H1 (cell line): Measurements from ENCODE around the gene CHSY1. TPM values are rescaled to one million over a fixed set of nuclear protein-coding genes. Genes with fewer than 3 reads are reported as not detected.

ENCODE experiments used
- CTCF ChIA-PET: fragments of 300-600 bp; sonication (Branson Sonifier 250); formaldehyde crosslinking; loops from one replicate; lab custom pipeline; 2021; ENCODE audit not compliant: partially characterized antibody; lab: Charles Lee
- POLR2A ChIA-PET: fragments of 300-600 bp; sonication (Branson Sonifier 250); formaldehyde crosslinking; loops from one replicate; lab custom pipeline; 2021; ENCODE audit warnings: inconsistent platforms; ENCODE audit not compliant: partially characterized antibody; lab: Charles Lee
- DNase-seq, 2 experiments: peaks; one replicate each; pipeline versions ENCODE4 v3.0.0 to v3.0.0-alpha.2; 2010 to 2022; ENCODE audit warnings: low spot score in 2 of 2, low read depth in 1 of 2, mixed read lengths in 1 of 2
- FAIRE-seq: peaks from 2 replicates; lab custom pipeline; 2011; peaks lifted over from hg19 to GRCh38; lab: Jason Lieb, UNC
- H2AFZ ChIP-seq: 2 replicates; pipeline ENCODE4 v1.8.1; 2012; ENCODE audit warnings: low read length, inconsistent platforms
- H2AK5ac ChIP-seq: 2 replicates; pipeline ENCODE4 v1.6.1; 2013; ENCODE audit warnings: low read depth, low read length
- H2BK120ac ChIP-seq: replicated peaks from 2 replicates; pipeline ENCODE3; 2013; ENCODE audit warnings: low read depth, low read length, inconsistent platforms
- H2BK12ac ChIP-seq: 2 replicates; pipeline ENCODE4 v1.6.1; 2013; ENCODE audit warnings: low read depth, low read length
- H2BK15ac ChIP-seq: 2 replicates; pipeline ENCODE4 v1.6.1; 2013; ENCODE audit warnings: low read length
- H2BK20ac ChIP-seq: 2 replicates; pipeline ENCODE4 v1.6.1; 2013; ENCODE audit warnings: low read length
- H2BK5ac ChIP-seq: 2 replicates; pipeline ENCODE4 v1.6.1; 2013; ENCODE audit warnings: low read depth, low read length
- H3K14ac ChIP-seq: 2 replicates; pipeline ENCODE4 v1.6.1; 2013; ENCODE audit warnings: inconsistent platforms; ENCODE audit not compliant: insufficient read length
- H3K18ac ChIP-seq: 2 replicates; pipeline ENCODE4 v1.6.1; 2013; ENCODE audit warnings: low read length; ENCODE audit errors: extremely low read depth
- H3K23ac ChIP-seq: 2 replicates; pipeline ENCODE4 v1.6.1; 2013; ENCODE audit warnings: inconsistent platforms; ENCODE audit not compliant: insufficient read length
- H3K23me2 ChIP-seq: 2 replicates; pipeline ENCODE4 v1.6.1; 2013; ENCODE audit warnings: low read depth, low read length
- H3K27ac ChIP-seq: 2 replicates; pipeline ENCODE4 v1.6.1; 2011; ENCODE audit warnings: low read depth, low read length, inconsistent platforms
- H3K27me3 ChIP-seq, 4 experiments: replicated peaks in 1 of 4; 1 replicate in 1 of 4; 2 replicates in 3 of 4; pipeline versions ENCODE4 v1.6.1 to v1.8.1; 2011 to 2013; ENCODE audit warnings: low read length in 3 of 4, mild to moderate bottlenecking in 3 of 4, inconsistent platforms in 2 of 4, mixed read lengths in 2 of 4, moderate library complexity in 1 of 4; ENCODE audit not compliant: control insufficient read depth in 3 of 4, insufficient read depth in 3 of 4; ENCODE audit errors: extremely low read depth in 1 of 4
- H3K36me3 ChIP-seq, 4 experiments: 2 replicates each; pipeline versions ENCODE4 v1.6.1 to v1.8.1; 2011 to 2013; ENCODE audit warnings: mild to moderate bottlenecking in 4 of 4, low read length in 3 of 4, moderate library complexity in 2 of 4, control low read depth in 1 of 4, inconsistent platforms in 1 of 4; ENCODE audit not compliant: insufficient read depth in 4 of 4, control insufficient read depth in 2 of 4
- H3K4ac ChIP-seq: replicated peaks from 2 replicates; pipeline ENCODE3; 2013; ENCODE audit warnings: low read length, low read depth, mixed read lengths, inconsistent platforms; ENCODE audit not compliant: insufficient read length
- H3K4me1 ChIP-seq, 4 experiments: replicated peaks in 1 of 4; 1 replicate in 1 of 4; 2 replicates in 3 of 4; pipeline versions ENCODE4 v1.6.1 to v1.8.1; 2011 to 2013; ENCODE audit warnings: low read length in 3 of 4, inconsistent platforms in 2 of 4, mixed read lengths in 1 of 4; ENCODE audit not compliant: insufficient read depth in 4 of 4, control insufficient read depth in 3 of 4
- H3K4me2 ChIP-seq, 2 experiments: 2 replicates each; pipeline versions ENCODE4 v1.6.1 to v1.8.1; 2011 to 2013; ENCODE audit warnings: low read depth in 2 of 2, low read length in 2 of 2, control low read depth in 1 of 2, inconsistent platforms in 1 of 2, mild to moderate bottlenecking in 1 of 2; ENCODE audit not compliant: insufficient read depth in 1 of 2
- H3K4me3 ChIP-seq, 4 experiments: fragments of 200-600, 300-600 bp in 1 of 4; sonication (generic), shearing (Covaris generic), sonication (Bioruptor Twin) in 1 of 4; 2 replicates each; pipeline versions ENCODE4 v1.5.1 to v1.8.1; 2011 to 2016; ENCODE audit warnings: low read length in 4 of 4, low read depth in 3 of 4, control low read depth in 2 of 4, inconsistent platforms in 2 of 4, mild to moderate bottlenecking in 2 of 4, mixed read lengths in 1 of 4, moderate library complexity in 1 of 4; ENCODE audit not compliant: insufficient read depth in 2 of 4; ENCODE audit errors: extremely low read depth in 1 of 4
- H3K56ac ChIP-seq: replicated peaks from 2 replicates; pipeline ENCODE3; 2013; ENCODE audit warnings: low read depth, mild to moderate bottlenecking, mixed read lengths, low read length, inconsistent platforms; ENCODE audit not compliant: insufficient read length
- H3K79me1 ChIP-seq: 2 replicates; pipeline ENCODE4 v1.6.1; 2013; ENCODE audit warnings: low read depth, low read length, control low read depth
- H3K79me2 ChIP-seq, 2 experiments: 2 replicates each; pipeline versions ENCODE4 v1.6.1 to v1.8.1; 2012 to 2013; ENCODE audit warnings: low read length in 2 of 2, mild to moderate bottlenecking in 2 of 2, inconsistent platforms in 1 of 2; ENCODE audit not compliant: insufficient read depth in 2 of 2, control insufficient read depth in 1 of 2
- H3K9ac ChIP-seq, 4 experiments: replicated peaks in 1 of 4; 1 replicate in 1 of 4; 2 replicates in 3 of 4; pipeline versions ENCODE4 v1.6.1 to v1.8.1; 2011 to 2013; ENCODE audit warnings: low read depth in 3 of 4, low read length in 3 of 4, control low read depth in 2 of 4, mild to moderate bottlenecking in 2 of 4, moderate library complexity in 2 of 4, inconsistent platforms in 1 of 4; ENCODE audit errors: extremely low read depth in 1 of 4
- H3K9me3 ChIP-seq, 2 experiments: 2 replicates each; pipeline versions ENCODE4 v1.6.1 to v1.8.1; 2012 to 2013; ENCODE audit warnings: mild to moderate bottlenecking in 2 of 2, moderate library complexity in 2 of 2, control low read depth in 1 of 2, inconsistent platforms in 1 of 2, low read depth in 1 of 2, low read length in 1 of 2, mixed read lengths in 1 of 2; ENCODE audit not compliant: insufficient read depth in 2 of 2
- H4K20me1 ChIP-seq, 2 experiments: replicated peaks in 1 of 2; 2 replicates each; pipeline versions ENCODE3 to v1.8.1; 2011 to 2013; ENCODE audit warnings: inconsistent platforms in 2 of 2, low read length in 2 of 2, mild to moderate bottlenecking in 1 of 2; ENCODE audit not compliant: insufficient read depth in 2 of 2, control insufficient read depth in 1 of 2
- H4K5ac ChIP-seq: 2 replicates; pipeline ENCODE4 v1.6.1; 2013; ENCODE audit warnings: low read length, low read depth, mixed read lengths, inconsistent platforms; ENCODE audit not compliant: insufficient read length
- H4K8ac ChIP-seq: 2 replicates; pipeline ENCODE4 v1.8.0; 2013; ENCODE audit warnings: mild to moderate bottlenecking, moderate library complexity, low read length, inconsistent platforms; ENCODE audit not compliant: insufficient read depth; ENCODE audit errors: extremely low read depth
- H4K91ac ChIP-seq: replicated peaks from 2 replicates; pipeline ENCODE3; 2013; ENCODE audit warnings: low read length, mixed read lengths, inconsistent platforms; ENCODE audit not compliant: insufficient read length
- ASH2L ChIP-seq: fragments of 200-600, 300-600 bp; sonication (generic); IDR thresholded peaks from one replicate; pipeline ENCODE4 v1.7.1; 2017; ENCODE audit warnings: low read length
- BACH1 ChIP-seq: IDR thresholded peaks from 2 replicates; pipeline ENCODE4 v1.6.1; 2012; ENCODE audit warnings: low read length, improper control_type of control experiment
- CHD2 ChIP-seq: IDR thresholded peaks from 2 replicates; pipeline ENCODE4 v1.6.1; 2012; ENCODE audit warnings: low read length, improper control_type of control experiment
- SIN3A ChIP-seq, 2 experiments: IDR thresholded peaks in 1 of 2; conservative IDR thresholded peaks in 1 of 2; 2 replicates each; pipeline ENCODE4 v1.6.1; 2011 to 2012; ENCODE audit warnings: low read length in 2 of 2, improper control_type of control experiment in 1 of 2, low read depth in 1 of 2, mild to moderate bottlenecking in 1 of 2
- SP2 ChIP-seq: IDR thresholded peaks from 2 replicates; pipeline ENCODE4 v1.6.1; 2012; ENCODE audit warnings: mild to moderate bottlenecking, low read length, inconsistent platforms
- TCF12 ChIP-seq: IDR thresholded peaks from 2 replicates; pipeline ENCODE4 v1.6.1; 2011; ENCODE audit warnings: low read depth, mild to moderate bottlenecking, low read length
- WGBS, 2 experiments: shearing (Covaris generic) in 1 of 2; methylation state at CpG; one replicate each; pipeline versions ENCODE4 v1.1.6 to v1.1.7; 2013 to 2015; ENCODE audit warnings: low lambda C conversion rate in 2 of 2, mixed read lengths in 2 of 2, inconsistent platforms in 1 of 2, low coverage in 1 of 2, missing lambda C conversion rate in 1 of 2; ENCODE audit not compliant: insufficient replicate concordance in 2 of 2, insufficient coverage in 1 of 2, insufficient read length in 1 of 2; ENCODE audit errors: extremely low coverage in 1 of 2, missing lambda C conversion rate in 1 of 2; 5-methylcytosine and 5-hydroxymethylcytosine counted together
- polyA plus RNA-seq, 7 experiments: library from polyadenylated mRNA; depleted of rRNA in 3 of 7; stranded (reverse) in 5 of 7; unstranded in 2 of 7; fragments of >200 nt in 5 of 7; fragments of 200-250 nt in 2 of 7; gene quantifications; 1 replicate in 5 of 7; 2 replicates in 1 of 7; 4 replicates in 1 of 7; pipeline versions ENCODE4 v1.2.1 to v1.2.3, GENCODE V29; 2011 to 2013; ENCODE audit warnings: missing spikeins in 2 of 7, mixed read lengths in 2 of 7
- total RNA-seq: library from RNA; stranded (reverse); fragmentation: NEBNext Ultra II Directional; extraction: Animal tissue kit (Norgen Biotek cat#: 25700); gene quantifications from 2 replicates; pipeline ENCODE4 v1.2.1, GENCODE V29; 2021

CHSY1 gene
- total and polyA plus RNA-seq, 2 of the 8 experiments (the other 6 are each of a cell fraction or from before 2014, with no cell fraction given): 24.9 to 60.7 TPM

DNA sequence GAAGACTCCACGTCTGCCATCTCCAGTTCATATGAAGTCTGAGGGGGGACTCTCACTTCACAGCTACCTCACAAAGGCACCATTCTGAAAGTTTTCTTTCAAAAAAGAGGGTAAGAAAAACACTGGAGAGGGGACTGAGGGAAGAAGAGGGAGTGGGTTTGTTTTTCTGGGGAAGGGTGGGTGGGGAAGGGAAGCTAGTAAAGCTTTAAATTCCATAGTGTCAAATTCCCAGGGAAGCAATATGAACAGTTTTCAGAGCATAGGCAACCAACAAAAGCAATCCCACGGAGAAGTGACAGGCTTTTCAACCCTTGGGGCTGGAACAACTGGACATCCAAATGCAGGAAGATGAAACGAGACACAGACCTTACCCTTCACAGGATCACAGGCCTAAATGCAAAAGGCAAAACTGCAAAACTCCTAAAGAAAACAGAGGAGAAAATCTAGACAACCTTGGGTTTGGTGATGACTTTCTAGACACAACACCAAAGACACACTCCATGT lies 61.7 kb downstream of the CHSY1 start:
- ChIA-PET POLR2A (no interaction called here), CTCF (interaction anchor here (0.8 to 1.5 kb wide), 6 partner anchors 9 to 178 kb away, joined by 3 to 5 read pairs (median 4); no protein-coding TSS in a partner anchor)
- TF ChIP-seq TCF12 (no peak), BACH1 (no peak), SP2 (no peak), CHD2 (no peak), SIN3A (conservative IDR thresholded peaks at IDR 0.05 in 1 of 2, IDR thresholded peaks at IDR 0.05 in 1 of 2; ENCODE audit: low read depth in 1 of 2, low read length in 2 of 2) (no peak), ASH2L (no peak)
- H2BK12ac ChIP-seq: no peak overlapping the region
- no peak overlapping the region for H3K18ac ChIP-seq
- H3K9ac ChIP-seq: no peak overlapping the region; a peak in 1 of 7 replicates
- DNase-seq (no peak), FAIRE-seq (no peak)
- no peak overlapping the region for H3K14ac ChIP-seq
- no peak overlapping the region for H3K56ac ChIP-seq
- peaks cover 1 to 29% (median 12%) of the 10 kb centered on the region in 4 experiments; a peak in 5 of 7 replicates for H3K4me1 ChIP-seq
- peaks cover 13% of the 10 kb centered on the region for H3K79me1 ChIP-seq
- no peaks in the 10 kb centered on the region for H3K9me3 ChIP-seq
- H2AFZ ChIP-seq: no peak overlapping the region
- H3K23ac ChIP-seq: no peak overlapping the region
- no peak overlapping the region for H4K91ac ChIP-seq
- no peak overlapping the region for H4K8ac ChIP-seq
- H2BK5ac ChIP-seq: no peak overlapping the region
- H3K27ac ChIP-seq: no peak overlapping the region
- H3K4me2 ChIP-seq: no peak overlapping the region
- H2BK15ac ChIP-seq: no peak overlapping the region
- H3K23me2 ChIP-seq: no peaks in the 10 kb centered on the region
- no peak overlapping the region for H2BK20ac ChIP-seq
- no peak overlapping the region for H2AK5ac ChIP-seq
- no peak overlapping the region for H3K4me3 ChIP-seq
- H4K20me1 ChIP-seq: peaks cover 24 to 25% of the 10 kb centered on the region in 2 experiments
- H3K79me2 ChIP-seq: peaks cover 4 to 97% of the 10 kb centered on the region in 2 experiments; a peak in 3 of 4 replicates
- no peaks in the 10 kb centered on the region for H3K27me3 ChIP-seq
- H2BK120ac ChIP-seq: no peak overlapping the region
- no peaks in the 10 kb centered on the region; a peak in 1 of 8 replicates for H3K36me3 ChIP-seq
- H4K5ac ChIP-seq: no peak overlapping the region
- 89% methylated on average over 3 of the region's 3 CpGs; no CpG with 5 or more reads in 1 of the 2 experiments for WGBS, 2 experiments
- no peak overlapping the region for H3K4ac ChIP-seq
